H9 (cell line): ENCODE data around the gene SLC16A10. TPM values are rescaled to one million over a fixed set of nuclear protein-coding genes. Genes with fewer than 3 reads are reported as not detected.

Source experiments
- DNase-seq: peaks from one replicate; pipeline ENCODE4 v3.0.0-alpha.2; 2017
- H2AFZ ChIP-seq: one replicate; pipeline ENCODE4 v1.6.1; 2013; ENCODE audit warnings: mild to moderate bottlenecking, low read length, control low read depth, moderate library complexity
- H2AK5ac ChIP-seq: 2 replicates; pipeline ENCODE4 v1.6.1; 2013; ENCODE audit warnings: low read length, control low read depth, mixed read lengths; ENCODE audit not compliant: insufficient read length
- H2BK120ac ChIP-seq: one replicate; pipeline ENCODE4 v1.6.1; 2013; ENCODE audit warnings: low read depth, mild to moderate bottlenecking, low read length, control low read depth, inconsistent platforms; ENCODE audit not compliant: poor library complexity, severe bottlenecking
- H2BK12ac ChIP-seq: 2 replicates; pipeline ENCODE4 v1.6.1; 2013; ENCODE audit warnings: low read length, control low read depth, mixed read lengths, low read depth; ENCODE audit not compliant: insufficient read length
- H2BK15ac ChIP-seq: 2 replicates; pipeline ENCODE4 v1.6.1; 2013; ENCODE audit warnings: low read depth, low read length, control low read depth
- H2BK20ac ChIP-seq: one replicate; pipeline ENCODE4 v1.6.1; 2013; ENCODE audit warnings: low read depth, mild to moderate bottlenecking, low read length, control low read depth, inconsistent platforms; ENCODE audit not compliant: poor library complexity, severe bottlenecking
- H2BK5ac ChIP-seq: 2 replicates; pipeline ENCODE4 v1.6.1; 2013; ENCODE audit warnings: low read length, control low read depth, mixed read lengths; ENCODE audit not compliant: insufficient read length
- H3K14ac ChIP-seq: 2 replicates; pipeline ENCODE4 v1.6.1; 2013; ENCODE audit warnings: low read length, control low read depth; ENCODE audit not compliant: insufficient read depth
- H3K18ac ChIP-seq: 2 replicates; pipeline ENCODE4 v1.6.1; 2013; ENCODE audit warnings: low read depth, mild to moderate bottlenecking, mixed read lengths, low read length, control low read depth; ENCODE audit not compliant: insufficient read length
- H3K23ac ChIP-seq: 2 replicates; pipeline ENCODE4 v1.6.1; 2013; ENCODE audit warnings: low read length, control low read depth, mixed read lengths, low read depth; ENCODE audit not compliant: insufficient read length
- H3K23me2 ChIP-seq: 2 replicates; pipeline ENCODE4 v1.6.1; 2013; ENCODE audit warnings: low read depth, mild to moderate bottlenecking, mixed read lengths, low read length, control low read depth; ENCODE audit not compliant: insufficient read length, poor library complexity, severe bottlenecking
- H3K27ac ChIP-seq: 2 replicates; pipeline ENCODE4 v1.5.1; 2013; ENCODE audit warnings: low read length, control low read depth, mixed read lengths, low read depth; ENCODE audit not compliant: insufficient read length
- H3K27me3 ChIP-seq: 2 replicates; pipeline ENCODE4 v1.6.1; 2013; ENCODE audit warnings: low read length, control low read depth, inconsistent platforms; ENCODE audit not compliant: insufficient read depth
- H3K4ac ChIP-seq: 2 replicates; pipeline ENCODE4 v1.6.1; 2013; ENCODE audit warnings: low read depth, mild to moderate bottlenecking, control low read depth, inconsistent platforms, low read length, moderate library complexity
- H3K4me1 ChIP-seq: 2 replicates; pipeline ENCODE4 v1.6.1; 2013; ENCODE audit warnings: low read length, control low read depth, inconsistent platforms; ENCODE audit not compliant: insufficient read depth
- H3K4me2 ChIP-seq: 2 replicates; pipeline ENCODE4 v1.6.1; 2013; ENCODE audit warnings: low read length, control low read depth, mixed read lengths; ENCODE audit not compliant: insufficient read length, insufficient read depth
- H3K56ac ChIP-seq: 2 replicates; pipeline ENCODE4 v1.6.1; 2013; ENCODE audit warnings: low read depth, mild to moderate bottlenecking, mixed read lengths, low read length, control low read depth; ENCODE audit not compliant: insufficient read length
- H3K79me1 ChIP-seq: 2 replicates; pipeline ENCODE4 v1.6.1; 2013; ENCODE audit warnings: low read depth, mild to moderate bottlenecking, moderate library complexity, low read length, control low read depth, inconsistent platforms; ENCODE audit not compliant: insufficient read depth, poor library complexity, severe bottlenecking
- H3K79me2 ChIP-seq: 2 replicates; pipeline ENCODE4 v1.6.1; 2013; ENCODE audit warnings: low read length, control low read depth, inconsistent platforms; ENCODE audit not compliant: insufficient read depth
- H3K9ac ChIP-seq: 2 replicates; pipeline ENCODE4 v1.6.1; 2013; ENCODE audit warnings: low read length, control low read depth, mixed read lengths; ENCODE audit not compliant: insufficient read length; ENCODE audit errors: extremely low read depth
- H3K9me3 ChIP-seq: one replicate; pipeline ENCODE4 v1.6.1; 2013; ENCODE audit warnings: low read depth, low read length, inconsistent platforms; ENCODE audit not compliant: control insufficient read depth
- H3T11ph ChIP-seq: one replicate; pipeline ENCODE4 v1.6.1; 2013; ENCODE audit warnings: mild to moderate bottlenecking, low read length, control low read depth, inconsistent platforms
- H4K20me1 ChIP-seq: one replicate; pipeline ENCODE4 v1.6.1; 2013; ENCODE audit not compliant: control insufficient read depth, insufficient read length, insufficient read depth
- H4K5ac ChIP-seq: 2 replicates; pipeline ENCODE4 v1.6.1; 2013; ENCODE audit warnings: low read depth, mild to moderate bottlenecking, mixed read lengths, low read length, control low read depth; ENCODE audit not compliant: insufficient read length
- H4K8ac ChIP-seq: replicated peaks from 2 replicates; pipeline ENCODE4 v1.6.1; 2013; ENCODE audit warnings: low read length, control low read depth, mixed read lengths, low read depth; ENCODE audit not compliant: insufficient read length
- H4K91ac ChIP-seq: 2 replicates; pipeline ENCODE4 v1.6.1; 2013; ENCODE audit warnings: low read depth, mild to moderate bottlenecking, moderate library complexity, mixed read lengths, low read length, control low read depth; ENCODE audit not compliant: insufficient read length
- H3K27ac Mint-ChIP-seq, 3 experiments: 2 replicates in 2 of 3; 3 replicates in 1 of 3; pipeline ENCODE4 v1.8.0; 2020 to 2021; ENCODE audit warnings: mixed read lengths in 3 of 3, mild to moderate bottlenecking in 1 of 3, moderate library complexity in 1 of 3
- H3K27me3 Mint-ChIP-seq: 2 replicates; pipeline ENCODE4 v1.8.0; 2021; ENCODE audit warnings: low read depth, mild to moderate bottlenecking, moderate library complexity, mixed read lengths
- H3K36me3 Mint-ChIP-seq, 3 experiments: 2 replicates in 2 of 3; 3 replicates in 1 of 3; pipeline ENCODE4 v1.8.0; 2020 to 2021; ENCODE audit warnings: low read depth in 3 of 3, mixed read lengths in 3 of 3; ENCODE audit not compliant: insufficient read depth in 1 of 3
- H3K4me1 Mint-ChIP-seq, 2 experiments: 2 replicates each; pipeline ENCODE4 v1.8.0; 2020; ENCODE audit warnings: mixed read lengths in 2 of 2
- H3K4me3 Mint-ChIP-seq, 2 experiments: 2 replicates in 1 of 2; 3 replicates in 1 of 2; pipeline ENCODE4 v1.8.0; 2020 to 2021; ENCODE audit warnings: mild to moderate bottlenecking in 2 of 2, mixed read lengths in 2 of 2, moderate library complexity in 1 of 2
- H3K9me3 Mint-ChIP-seq, 2 experiments: 2 replicates in 1 of 2; 3 replicates in 1 of 2; pipeline ENCODE4 v1.8.0; 2020; ENCODE audit warnings: mild to moderate bottlenecking in 2 of 2, mixed read lengths in 2 of 2, moderate library complexity in 1 of 2
- WGBS: extraction: QIAGEN DNeasy Blood & Tissue Kit; methylation state at CpG from one replicate; pipeline ENCODE4 v1.1.7; 2013; ENCODE audit warnings: missing lambda C conversion rate, low lambda C conversion rate, mixed read lengths; ENCODE audit not compliant: insufficient read length; ENCODE audit errors: extremely low coverage; 5-methylcytosine and 5-hydroxymethylcytosine counted together
- total RNA-seq: library from RNA; stranded (reverse); gene quantifications from 2 replicates; pipeline ENCODE4 v1.2.1, GENCODE V29; 2021
- TF ChIP-seq, protein P1 (sequence below): fragments of 200-600 bp; sonication (generic); conservative IDR thresholded peaks from 3 replicates; pipeline ENCODE4 v1.8.0; 2021; ENCODE audit warnings: antibody characterized with exemption, mild to moderate bottlenecking

SLC16A10 gene
- total RNA-seq, 1 experiment from 2014 or later, result 11.4 TPM

- no peak overlapping the region for H3K27ac Mint-ChIP-seq
- WGBS, result no CpG with 5 or more reads among the region's 6 CpGs
- no peak overlapping the region for H2BK5ac ChIP-seq
- no peaks in the 10 kb centered on the region for H3K9me3 ChIP-seq
- H4K20me1 ChIP-seq, result no peaks in the 10 kb centered on the region
- no peak overlapping the region for H4K8ac ChIP-seq
- no peak overlapping the region for H2BK12ac ChIP-seq
- TF ChIP-seq, protein P1, sequence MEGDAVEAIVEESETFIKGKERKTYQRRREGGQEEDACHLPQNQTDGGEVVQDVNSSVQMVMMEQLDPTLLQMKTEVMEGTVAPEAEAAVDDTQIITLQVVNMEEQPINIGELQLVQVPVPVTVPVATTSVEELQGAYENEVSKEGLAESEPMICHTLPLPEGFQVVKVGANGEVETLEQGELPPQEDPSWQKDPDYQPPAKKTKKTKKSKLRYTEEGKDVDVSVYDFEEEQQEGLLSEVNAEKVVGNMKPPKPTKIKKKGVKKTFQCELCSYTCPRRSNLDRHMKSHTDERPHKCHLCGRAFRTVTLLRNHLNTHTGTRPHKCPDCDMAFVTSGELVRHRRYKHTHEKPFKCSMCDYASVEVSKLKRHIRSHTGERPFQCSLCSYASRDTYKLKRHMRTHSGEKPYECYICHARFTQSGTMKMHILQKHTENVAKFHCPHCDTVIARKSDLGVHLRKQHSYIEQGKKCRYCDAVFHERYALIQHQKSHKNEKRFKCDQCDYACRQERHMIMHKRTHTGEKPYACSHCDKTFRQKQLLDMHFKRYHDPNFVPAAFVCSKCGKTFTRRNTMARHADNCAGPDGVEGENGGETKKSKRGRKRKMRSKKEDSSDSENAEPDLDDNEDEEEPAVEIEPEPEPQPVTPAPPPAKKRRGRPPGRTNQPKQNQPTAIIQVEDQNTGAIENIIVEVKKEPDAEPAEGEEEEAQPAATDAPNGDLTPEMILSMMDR, result no peak
- H3K4ac ChIP-seq, result no peak overlapping the region
- H3K56ac ChIP-seq, result no peak overlapping the region
- H3K4me3 Mint-ChIP-seq, result no peak overlapping the region
- no peaks in the 10 kb centered on the region for H3K79me1 ChIP-seq
- H3K27me3 ChIP-seq, result no peaks in the 10 kb centered on the region
- H3K4me1 Mint-ChIP-seq, result no peaks in the 10 kb centered on the region
- H3K36me3 Mint-ChIP-seq, result peaks cover under 1 to 6% (median 2%) of the 10 kb centered on the region in 3 experiments; a peak in 4 of 7 replicates
- H3K23me2 ChIP-seq, result no peaks in the 10 kb centered on the region
- no peak overlapping the region for H3K23ac ChIP-seq
- H3K4me1 ChIP-seq, result no peaks in the 10 kb centered on the region
- H2AFZ ChIP-seq, result no peak overlapping the region
- no peak overlapping the region for H3K27ac ChIP-seq
- H3K14ac ChIP-seq, result no peak overlapping the region
- no peak overlapping the region for H3K9ac ChIP-seq
- H3K9me3 Mint-ChIP-seq, result peaks cover 1 to 2% of the 10 kb centered on the region in 2 experiments; a peak in 3 of 5 replicates
- H3K27me3 Mint-ChIP-seq, result no peaks in the 10 kb centered on the region
- H3K79me2 ChIP-seq, result no peaks in the 10 kb centered on the region
- H4K91ac ChIP-seq, result no peak overlapping the region
- no peak overlapping the region for H2BK120ac ChIP-seq
- no peak overlapping the region for H3K18ac ChIP-seq
- no peak overlapping the region for H2AK5ac ChIP-seq
- DNase-seq, result no peak
- H2BK20ac ChIP-seq, result no peak overlapping the region
- no peak overlapping the region for H2BK15ac ChIP-seq
- H4K5ac ChIP-seq, result no peak overlapping the region
- no peak overlapping the region for H3T11ph ChIP-seq
- H3K4me2 ChIP-seq, result no peak overlapping the region
Observed at GRCh38 chr6:111184827-111185532, 97.7 kb downstream of the SLC16A10 start.
